ENCODE results near the gene SMC1B. TPM values are rescaled to one million over a fixed set of nuclear protein-coding genes. Genes with fewer than 3 reads are reported as not detected.

The SMC1B gene
- total RNA-seq, 4 donors from 2014 or later = not detected

- no peak for DNase-seq
- WGBS, 2 donors (ENCODE audit: low coverage in 1 of 2) = 34 to 55% methylated on average over 10 to 12 of the region's 12 CpGs
- Histone ChIP-seq H3K36me3 (peaks cover 0 to 14% (median 4%) of the 10 kb centered on the region in 4 donors), H3K4me3 (no peak overlapping the region), H3K27ac (peak overlapping the region; percentile 76 to 87 (median 84)), H3K27me3 (no peaks in the 10 kb centered on the region), H3K4me1 (peaks cover 8 to 43% (median 28%) of the 10 kb centered on the region in 4 donors), H3K9me3 (no peaks in the 10 kb centered on the region)
- TF ChIP-seq POLR2AphosphoS5 (IDR thresholded peaks at IDR 0.05) (no peak), CTCF (IDR thresholded peaks at IDR 0.05) (no peak), POLR2A (IDR thresholded peaks at IDR 0.05) (no peak), EP300 (IDR thresholded peaks at IDR 0.05; ENCODE audit: low read depth) (no peak)
- intact Hi-C loops (cut with DNase I; ENCODE audit: low total_unique reads) = loop anchor here (10.0 kb wide), 2 partner anchors 236 to 936 kb away; partner anchors contain the start of gene CDPF1
- in situ Hi-C loops (cut with MboI; ENCODE audit: low pct_ligation_motif_present in 1 of 4, low pct_unique_long_range_greater_than_20kb in 1 of 4, low sequenced_read_pairs in 3 of 4) = no loop called here
Observed at GRCh38 chr22:45318558-45319323, 94.7 kb downstream of the SMC1B start.

GRCh38 chr22:45318168-45318557 is 95.2 kb downstream of the SMC1B start:
- Histone ChIP-seq H3K9me3 (no peaks in the 10 kb centered on the region), H3K4me3 (no peak overlapping the region), H3K27ac (peak overlapping the region; percentile 76 to 87 (median 84)), H3K27me3 (no peaks in the 10 kb centered on the region), H3K4me1 (peaks cover 8 to 43% (median 28%) of the 10 kb centered on the region in 4 donors), H3K36me3 (peaks cover 0 to 9% (median under 1%) of the 10 kb centered on the region in 4 donors)
- DNase-seq = peak; percentile 84
- intact Hi-C loops (cut with DNase I; ENCODE audit: low total_unique reads) = loop anchor here (10.0 kb wide), 2 partner anchors 237 to 937 kb away; partner anchors contain the start of gene CDPF1
- 5 to 22% methylated on average over 8 of the region's 8 CpGs for WGBS, 2 donors (ENCODE audit: low coverage in 1 of 2)
- in situ Hi-C loops (cut with MboI; ENCODE audit: low pct_ligation_motif_present in 1 of 4, low pct_unique_long_range_greater_than_20kb in 1 of 4, low sequenced_read_pairs in 3 of 4) = no loop called here
- no peak for TF ChIP-seq POLR2AphosphoS5 (IDR thresholded peaks at IDR 0.05)
- TF ChIP-seq EP300 (IDR thresholded peaks at IDR 0.05; ENCODE audit: low read depth) = no peak
- TF ChIP-seq POLR2A (IDR thresholded peaks at IDR 0.05) = no peak
- no peak for TF ChIP-seq CTCF (IDR thresholded peaks at IDR 0.05)

DNA sequence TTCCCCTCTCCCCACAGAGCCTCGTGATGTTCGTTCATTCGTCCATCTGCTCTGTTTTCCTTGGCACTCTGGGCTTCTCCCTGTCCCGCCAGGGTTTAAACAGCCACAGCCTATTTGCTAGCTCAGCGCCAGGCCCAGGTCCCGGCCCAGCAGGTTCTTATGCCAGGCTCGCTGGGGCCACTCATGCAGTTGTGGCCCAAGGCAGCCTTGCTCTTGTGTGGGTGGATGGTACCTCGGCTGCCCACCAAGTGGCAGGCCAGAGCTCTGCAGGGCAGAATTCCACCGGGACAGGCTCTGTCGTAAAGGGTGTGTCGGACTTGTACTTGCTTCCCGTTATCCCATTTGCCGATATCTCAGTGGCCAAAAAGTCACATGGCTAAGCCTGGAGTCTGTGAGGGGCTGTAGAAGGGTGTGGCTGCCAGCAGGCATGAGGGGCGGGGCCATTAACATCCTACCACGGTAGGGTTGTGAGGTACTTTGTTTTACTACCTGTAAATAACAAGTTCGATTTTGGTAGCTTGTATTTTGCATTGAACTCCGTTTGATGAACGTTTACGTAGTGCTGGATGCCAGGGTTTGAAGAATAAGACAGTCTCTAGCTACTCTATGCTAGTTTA is 95.7 kb downstream of the SMC1B start:
- Histone ChIP-seq H3K36me3 (peaks cover 0 to 4% (median 0%) of the 10 kb centered on the region in 4 donors), H3K4me3 (no peak overlapping the region), H3K27me3 (no peaks in the 10 kb centered on the region), H3K4me1 (peaks cover 8 to 43% (median 28%) of the 10 kb centered on the region in 4 donors), H3K27ac (peak overlapping the region; percentile 76 to 87 (median 84)), H3K9me3 (no peaks in the 10 kb centered on the region)
- TF ChIP-seq EP300 (IDR thresholded peaks at IDR 0.05; ENCODE audit: low read depth) (no peak), CTCF (IDR thresholded peaks at IDR 0.05) (peak; percentile 36 to 75 (median 55)), POLR2AphosphoS5 (IDR thresholded peaks at IDR 0.05) (no peak), POLR2A (IDR thresholded peaks at IDR 0.05) (no peak)
- peak; percentile 62 for DNase-seq
- 35 to 38% methylated on average over 16 to 19 of the region's 19 CpGs for WGBS, 2 donors (ENCODE audit: low coverage in 1 of 2)
- intact Hi-C loops (cut with DNase I; ENCODE audit: low total_unique reads) (loop anchor here (10.0 kb wide), 2 partner anchors 237 to 937 kb away; partner anchors contain the start of gene CDPF1), in situ Hi-C loops (cut with MboI; ENCODE audit: low pct_ligation_motif_present in 1 of 4, low pct_unique_long_range_greater_than_20kb in 1 of 4, low sequenced_read_pairs in 3 of 4) (no loop called here)

Data from transverse colon (tissue), 4 donors.